NOMO-1 (cell line): ENCODE measurements around the gene NPEPL1.

Experiments
- DNase-seq, 2 experiments: peaks; one replicate each; lab custom pipeline; 2025; ENCODE audit not compliant: unreplicated experiment in 2 of 2; lab: John Stamatoyannopoulos, UW

NPEPL1 gene

DNA sequence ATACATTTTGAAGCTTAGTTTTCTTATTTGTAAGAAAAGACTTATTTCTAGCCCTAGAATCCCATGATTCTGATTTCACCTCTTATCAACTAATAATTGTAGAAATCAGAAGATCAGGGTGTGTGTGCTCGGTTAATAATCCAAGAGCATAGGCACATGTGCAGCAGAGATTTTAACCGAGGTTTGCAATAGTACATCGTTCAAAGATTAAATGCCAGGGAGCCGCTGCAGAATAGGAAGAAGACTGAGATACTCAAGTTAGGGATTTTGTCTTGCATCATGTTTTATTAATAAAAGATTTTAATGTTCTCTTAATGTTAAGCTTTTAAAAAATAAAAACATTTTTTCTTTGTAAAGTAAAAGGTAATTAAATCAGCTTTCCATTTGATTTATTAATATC is 34.6 kb upstream of the NPEPL1 start:
- no peak for DNase-seq

GRCh38 chr20:58658760-58659159 is 33.8 kb upstream of the NPEPL1 start:
- no peak for DNase-seq

DNA sequence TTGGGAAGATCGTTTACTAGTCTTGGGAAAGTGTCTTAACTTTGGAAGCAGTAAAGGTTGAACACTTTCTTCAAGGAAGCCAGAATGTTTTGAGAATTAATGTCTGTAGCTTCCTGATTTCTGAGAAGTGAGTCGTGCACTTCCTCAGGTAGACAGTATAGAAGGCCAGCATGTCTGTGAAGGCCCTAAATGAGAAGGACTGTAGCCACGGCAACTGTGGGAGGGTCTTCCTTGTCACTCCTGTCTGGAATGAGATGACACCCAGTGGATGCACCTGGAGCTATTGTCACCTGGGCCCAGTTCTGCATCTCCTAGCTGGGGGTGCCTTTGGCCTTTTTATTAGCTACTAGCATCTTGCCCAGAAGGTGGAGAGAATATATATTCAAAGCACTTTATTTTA is 32.8 kb upstream of the NPEPL1 start:
- no peak for DNase-seq

DNA sequence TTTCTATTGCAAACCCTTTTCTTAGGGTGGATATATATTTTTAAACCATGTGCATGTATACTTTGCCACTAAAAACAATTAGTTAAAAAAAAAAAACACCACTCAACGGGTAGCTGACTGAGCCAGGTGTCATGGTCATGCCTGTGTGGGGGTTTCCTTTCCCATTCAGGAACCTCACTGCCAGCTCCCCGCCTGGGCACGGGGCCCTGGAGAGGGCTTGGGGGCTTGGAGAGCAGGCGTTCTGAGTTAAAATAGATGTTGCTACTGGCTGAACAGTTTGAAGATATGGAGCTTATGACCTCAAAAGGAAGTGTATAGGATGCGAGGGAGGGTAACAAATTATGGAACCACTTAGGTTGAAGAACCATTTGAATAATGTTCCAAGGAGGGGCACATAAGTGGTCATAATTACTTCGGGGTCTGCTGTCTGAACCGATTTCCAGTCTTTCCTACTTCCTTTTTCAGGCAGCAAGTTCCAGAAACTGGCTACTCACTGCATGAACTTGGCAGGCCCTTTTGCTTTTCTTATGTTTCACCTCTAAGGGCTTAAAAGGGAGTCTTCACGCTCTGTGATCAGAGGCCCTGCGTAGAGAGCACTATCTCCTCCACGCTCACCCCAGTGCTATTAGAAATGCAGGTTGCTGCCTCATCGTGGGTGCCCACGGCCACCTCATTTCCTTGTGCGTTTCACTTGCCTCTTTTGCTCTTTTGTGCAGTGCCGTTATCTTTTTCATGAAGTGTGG is 31.6 kb upstream of the NPEPL1 start:
- no peak for DNase-seq

DNA sequence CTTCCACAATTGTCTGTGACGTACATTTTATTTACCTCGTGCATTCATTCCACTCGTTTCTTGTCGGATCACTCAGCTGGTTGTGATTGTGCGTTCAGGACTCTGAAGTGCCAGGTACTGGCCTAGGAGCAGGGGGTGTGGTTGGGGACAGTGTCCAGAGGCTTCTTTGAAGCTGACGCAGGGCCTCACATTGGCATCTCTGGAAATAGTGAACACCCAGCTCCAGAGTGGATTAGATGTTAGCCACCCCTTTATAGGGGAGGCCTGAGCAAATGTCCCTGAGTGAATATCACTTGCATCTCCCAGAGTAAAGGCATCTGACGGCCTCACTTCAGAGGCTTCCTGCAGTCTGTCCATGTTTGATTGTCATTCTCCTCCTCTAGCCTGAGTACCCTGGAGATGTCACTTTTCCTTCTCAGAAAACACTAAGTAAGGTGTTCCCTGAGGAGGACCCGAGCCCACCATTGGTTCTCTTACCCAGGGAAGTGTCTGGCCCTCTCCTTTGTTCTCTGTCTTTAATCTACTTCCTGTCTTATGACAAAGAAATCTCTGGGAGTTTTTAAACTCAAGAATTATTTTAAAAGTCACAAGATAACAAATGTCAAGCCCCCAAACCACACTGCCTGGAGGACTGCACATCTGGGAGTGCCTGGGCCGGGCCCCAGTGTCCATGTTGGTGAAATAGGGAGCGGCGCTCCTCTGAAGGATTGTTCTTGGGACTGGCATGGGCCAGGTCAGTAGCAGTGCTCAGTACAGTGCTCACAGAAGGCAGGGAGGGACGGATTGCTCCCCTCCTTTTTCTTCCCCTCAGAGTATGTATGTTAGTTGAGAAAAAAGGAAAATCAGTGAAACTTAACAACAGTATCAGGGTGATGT is 30.8 kb upstream of the NPEPL1 start:
- no peak for DNase-seq

GRCh38 chr20:58664331-58664730 is 28.3 kb upstream of the NPEPL1 start:
- no peak for DNase-seq

DNA sequence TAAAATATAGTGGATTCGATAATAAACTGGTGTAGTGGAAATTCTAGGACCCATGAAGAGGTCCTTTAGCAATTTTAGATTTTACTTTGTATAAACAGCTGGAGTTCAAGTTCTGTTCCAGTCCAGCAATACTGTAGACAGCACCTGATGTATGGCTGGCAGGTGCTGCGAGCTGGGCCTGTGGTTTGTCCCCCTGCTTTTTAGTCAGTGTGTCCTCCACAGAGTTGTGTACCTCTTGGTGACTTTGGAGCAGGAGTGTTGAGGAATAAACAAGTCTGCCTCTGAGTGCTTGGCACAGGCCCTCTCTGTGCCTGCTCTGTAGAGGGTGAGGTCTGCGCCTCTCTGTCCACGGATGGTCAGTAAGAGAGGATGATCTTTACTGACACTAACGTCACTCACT is 27.7 kb upstream of the NPEPL1 start:
- no peak for DNase-seq

DNA sequence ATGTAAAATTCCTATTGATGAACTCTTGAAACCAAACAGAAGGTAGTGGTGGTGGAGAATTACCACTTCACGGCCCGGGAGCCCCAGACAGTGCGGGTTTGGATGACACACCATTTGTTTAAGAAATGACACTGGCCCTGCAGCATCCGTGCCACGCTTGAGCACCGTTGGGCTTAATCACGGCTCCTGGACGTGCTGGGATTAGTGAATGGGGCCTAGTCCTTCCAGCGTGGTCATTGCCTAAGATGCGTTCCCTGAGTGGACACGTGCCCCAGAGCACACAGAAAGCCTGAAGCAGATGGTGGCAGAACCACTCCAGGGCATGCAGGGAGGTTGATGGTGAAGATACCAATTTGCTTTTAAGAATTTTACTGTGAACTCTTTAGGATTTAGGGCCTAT is 27.0 kb upstream of the NPEPL1 start:
- no peak for DNase-seq

DNA sequence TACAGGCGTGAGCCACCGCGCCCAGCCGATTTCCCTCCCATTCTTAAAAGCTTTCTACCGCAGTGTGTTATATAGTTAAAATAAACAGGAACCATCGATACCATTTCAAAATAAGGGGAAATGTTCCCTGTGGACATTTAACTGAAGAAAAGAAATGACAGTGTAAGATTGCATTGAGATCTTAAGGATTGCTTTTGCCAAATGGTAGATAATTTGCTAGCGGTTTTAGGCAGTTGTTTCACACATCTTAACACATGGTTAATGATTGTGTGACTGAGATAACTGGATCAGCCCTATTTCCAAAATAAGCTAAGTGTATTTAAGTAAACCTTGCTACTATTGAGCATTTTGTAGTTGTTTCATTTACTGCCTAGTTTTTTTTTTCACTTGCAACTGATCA is 25.9 kb upstream of the NPEPL1 start:
- no peak for DNase-seq

DNA sequence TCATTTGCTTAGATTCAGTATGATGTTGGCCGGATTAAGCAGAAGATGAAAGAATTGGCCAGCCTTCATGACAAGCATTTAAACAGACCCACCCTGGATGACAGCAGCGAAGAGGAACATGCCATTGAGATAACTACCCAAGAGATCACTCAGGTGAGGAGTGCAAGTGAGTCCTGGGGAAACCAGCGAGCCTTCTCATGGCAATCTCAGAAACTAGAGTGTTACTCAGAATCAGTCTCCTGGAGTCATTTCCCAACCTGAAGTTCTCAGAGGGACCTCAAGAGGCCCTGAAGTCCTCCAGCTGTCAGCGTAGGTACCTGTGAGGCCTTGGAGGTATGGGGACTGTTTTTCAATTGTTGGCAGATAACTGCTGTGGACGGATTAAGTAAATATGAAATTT is 24.6 kb upstream of the NPEPL1 start:
- DNase-seq, result no peak

DNA sequence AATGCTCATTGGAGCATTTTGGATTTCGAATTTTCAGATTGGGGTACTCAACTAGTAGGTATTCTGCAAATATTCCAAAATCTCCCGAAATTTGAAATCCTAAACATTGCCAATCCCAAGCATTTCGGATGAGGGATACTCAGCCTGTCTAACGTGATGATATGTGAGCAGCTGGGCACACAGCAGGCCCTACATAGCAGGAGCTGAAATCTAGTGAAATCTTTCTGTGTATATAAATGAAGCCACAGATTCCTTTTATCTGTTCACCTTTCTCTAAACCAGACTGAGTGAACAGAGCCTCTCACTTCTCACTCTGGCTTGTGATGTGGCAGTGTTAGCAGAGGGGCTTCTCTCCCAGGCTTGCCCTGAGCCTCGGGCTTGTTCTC is 23.7 kb upstream of the NPEPL1 start:
- no peak for DNase-seq

GRCh38 chr20:58669287-58670006 is 23.2 kb upstream of the NPEPL1 start:
- DNase-seq, result no peak

- DNase-seq, result no peak
Observed at GRCh38 chr20:58670102-58670501, 22.5 kb upstream of the NPEPL1 start.

GRCh38 chr20:58670659-58671058 is 21.9 kb upstream of the NPEPL1 start:
- no peak for DNase-seq

DNA sequence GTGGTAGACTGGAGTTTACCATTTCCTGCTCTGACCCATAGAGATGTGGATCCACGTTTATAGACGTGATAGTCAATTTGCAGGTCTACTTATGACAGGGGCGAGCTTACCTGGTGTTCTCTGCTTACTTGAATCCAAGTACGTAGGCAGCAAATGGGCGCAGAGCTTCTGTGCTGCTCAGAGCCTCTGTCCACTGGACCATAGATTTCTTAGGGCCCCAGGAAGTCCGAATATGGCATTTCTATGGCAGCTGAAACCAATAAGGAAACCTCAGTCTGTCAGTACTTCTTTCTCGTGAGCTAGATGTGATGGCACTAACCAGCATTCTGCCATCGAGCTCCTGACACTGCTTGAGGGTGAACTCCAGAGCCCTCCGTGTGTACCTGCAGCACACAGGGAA is 19.5 kb upstream of the NPEPL1 start:
- no peak for DNase-seq

DNA sequence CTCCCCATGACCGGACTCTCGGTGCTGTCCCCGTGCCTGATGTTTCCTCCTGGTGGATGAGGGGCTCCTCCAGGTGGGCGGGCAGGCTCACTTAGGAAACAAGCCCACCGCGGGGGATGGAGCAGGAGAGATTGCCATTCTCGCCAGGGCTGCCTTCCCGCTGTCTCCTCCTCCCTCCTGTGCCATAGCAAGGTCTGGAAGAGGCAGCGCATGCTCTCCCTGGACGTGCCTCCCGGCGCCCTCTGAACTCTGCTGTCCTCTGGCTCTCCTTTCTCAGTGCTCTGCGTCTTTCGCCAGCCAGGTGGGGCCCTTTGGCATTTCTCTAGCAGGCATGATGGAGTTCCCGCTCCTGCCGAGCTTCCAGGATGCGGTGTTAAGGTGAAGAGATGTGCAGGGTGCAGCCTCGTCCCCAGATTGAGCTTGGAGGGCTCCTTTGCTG is 17.4 kb upstream of the NPEPL1 start:
- no peak for DNase-seq

DNA sequence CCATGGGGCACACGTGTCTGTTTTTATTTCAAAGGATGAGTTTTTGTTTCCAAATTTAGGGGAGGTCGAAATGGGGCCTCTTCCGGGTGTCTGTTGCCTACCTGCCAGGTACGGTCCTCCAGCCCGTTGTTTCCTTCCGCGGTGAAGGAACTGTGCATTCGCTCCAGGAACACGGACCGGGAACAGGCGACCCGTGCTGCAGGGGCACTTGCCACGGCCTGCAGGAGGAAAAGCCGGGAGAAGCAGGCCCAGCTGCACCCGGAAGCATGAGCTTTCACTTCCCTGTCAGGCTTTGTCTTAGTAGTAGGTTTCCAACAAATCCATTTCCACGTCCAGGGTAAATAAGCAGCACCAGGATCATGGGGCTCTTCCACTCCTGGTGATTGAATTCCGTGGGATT is 17.0 kb upstream of the NPEPL1 start:
- no peak for DNase-seq

DNA sequence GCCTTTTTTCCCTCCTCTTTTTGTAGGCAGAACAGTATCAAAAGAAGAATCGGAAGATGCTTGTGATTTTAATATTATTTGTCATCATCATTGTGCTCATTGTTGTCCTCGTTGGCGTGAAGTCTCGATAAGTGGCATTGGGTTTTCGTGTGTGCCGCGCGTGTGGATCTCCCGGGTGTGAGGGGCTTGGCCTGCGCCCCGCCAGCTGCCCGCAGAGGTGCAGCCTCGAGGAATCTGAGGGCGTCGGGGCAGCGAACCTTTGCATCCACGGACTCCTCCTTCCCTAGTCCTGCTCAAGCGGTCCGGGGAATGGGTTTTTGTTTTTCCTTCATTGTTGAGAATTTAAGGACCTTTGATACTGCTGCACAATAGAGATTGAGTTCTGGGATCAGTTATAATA is 16.4 kb upstream of the NPEPL1 start:
- DNase-seq, result no peak

GRCh38 chr20:58677079-58677604 is 15.5 kb upstream of the NPEPL1 start:
- DNase-seq, result no peak

DNA sequence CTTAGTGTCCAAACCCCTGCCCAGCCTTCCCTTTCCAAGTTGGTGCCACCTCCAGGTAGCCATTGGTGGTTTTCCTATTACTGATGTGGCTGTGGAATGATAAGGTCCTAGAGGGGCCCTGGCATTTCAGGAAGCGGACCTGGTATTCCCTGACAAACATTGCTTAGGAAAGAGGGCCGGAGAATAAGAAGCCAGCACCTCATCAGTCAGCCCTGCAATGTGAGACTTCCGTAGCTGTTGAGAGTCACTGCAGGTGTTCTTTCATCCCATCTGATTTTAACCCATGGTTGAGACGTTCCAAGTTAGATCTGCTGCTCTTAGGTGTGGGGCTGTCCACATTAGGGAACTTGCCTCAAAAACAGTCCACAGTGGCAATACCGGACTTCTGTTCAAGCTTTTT is 14.8 kb upstream of the NPEPL1 start:
- DNase-seq, result no peak

GRCh38 chr20:58678806-58679205 is 13.8 kb upstream of the NPEPL1 start:
- DNase-seq, result no peak
